Measurements from ENCODE around the gene GYG2. TPM values are rescaled to one million over a fixed set of nuclear protein-coding genes. Genes with fewer than 3 reads are reported as not detected.
"Not testable (repeated sequence)": the region's sequence is repeated elsewhere in the genome, so short reads cannot be mapped to it uniquely, and the experiment has no call there.

Gene GYG2
- total RNA-seq, 4 donors from 2014 or later = 3.2 to 9.6 (median 5.3) TPM

GRCh38 chrX:2811271-2811670 lies 17.5 kb upstream of the GYG2 start:
- no peak for TF ChIP-seq CTCF (IDR thresholded peaks at IDR 0.05)
- TF ChIP-seq EP300 (IDR thresholded peaks at IDR 0.05) = no peak
- TF ChIP-seq POLR2AphosphoS5 (IDR thresholded peaks at IDR 0.05) = no peak
- TF ChIP-seq POLR2A (IDR thresholded peaks at IDR 0.05) = no peak
- Histone ChIP-seq H3K9me3 (no peaks in the 10 kb centered on the region), H3K4me1 (no peaks in the 10 kb centered on the region), H3K27ac (no peak overlapping the region), H3K4me3 (no peak overlapping the region), H3K36me3 (no peaks in the 10 kb centered on the region), H3K27me3 (no peaks in the 10 kb centered on the region)
- 59% methylated on average over 5 of the region's 5 CpGs for WGBS
- peak in 1 of 2 donors; percentile 5 for DNase-seq (ENCODE audit: low spot score in 2 of 2)

GRCh38 chrX:2812161-2812907 lies 16.4 kb upstream of the GYG2 start:
- 18% methylated on average over 16 of the region's 16 CpGs for WGBS
- H3K4me1 ChIP-seq, H3K36me3 ChIP-seq, H3K4me3 ChIP-seq, H3K27me3 ChIP-seq, H3K9me3 ChIP-seq, H3K27ac ChIP-seq: not testable (repeated sequence)
- peak; percentile 29 to 82 for TF ChIP-seq CTCF (IDR thresholded peaks at IDR 0.05)
- DNase-seq (ENCODE audit: low spot score in 2 of 2) = peak in 1 of 2 donors; percentile 65

- no peak for TF ChIP-seq POLR2AphosphoS5 (IDR thresholded peaks at IDR 0.05)
- TF ChIP-seq EP300 (IDR thresholded peaks at IDR 0.05) = no peak
- no peak for TF ChIP-seq CTCF (IDR thresholded peaks at IDR 0.05)
- no peak for TF ChIP-seq POLR2A (IDR thresholded peaks at IDR 0.05)
- WGBS = 62% methylated on average over 2 of the region's 2 CpGs
- no peaks in the 10 kb centered on the region for H3K36me3 ChIP-seq
- H3K27ac ChIP-seq = no peak overlapping the region
- no peaks in the 10 kb centered on the region for H3K27me3 ChIP-seq
- no peaks in the 10 kb centered on the region for H3K9me3 ChIP-seq
- no peaks in the 10 kb centered on the region for H3K4me1 ChIP-seq
- H3K4me3 ChIP-seq = no peak overlapping the region
- no peak for DNase-seq (ENCODE audit: low spot score in 2 of 2)
Measured at GRCh38 chrX:2817036-2817435, 11.7 kb upstream of the GYG2 start.

GRCh38 chrX:2819345-2820135 lies 9.2 kb upstream of the GYG2 start:
- no peaks in the 10 kb centered on the region for H3K4me1 ChIP-seq
- TF ChIP-seq EP300 (IDR thresholded peaks at IDR 0.05) = no peak
- H3K9me3 ChIP-seq = no peaks in the 10 kb centered on the region
- H3K27ac ChIP-seq = no peak overlapping the region
- H3K36me3 ChIP-seq = no peaks in the 10 kb centered on the region
- no peaks in the 10 kb centered on the region for H3K27me3 ChIP-seq
- WGBS = 56% methylated on average over 9 of the region's 9 CpGs
- no peak overlapping the region for H3K4me3 ChIP-seq
- DNase-seq (ENCODE audit: low spot score in 2 of 2) = no peak

DNA sequence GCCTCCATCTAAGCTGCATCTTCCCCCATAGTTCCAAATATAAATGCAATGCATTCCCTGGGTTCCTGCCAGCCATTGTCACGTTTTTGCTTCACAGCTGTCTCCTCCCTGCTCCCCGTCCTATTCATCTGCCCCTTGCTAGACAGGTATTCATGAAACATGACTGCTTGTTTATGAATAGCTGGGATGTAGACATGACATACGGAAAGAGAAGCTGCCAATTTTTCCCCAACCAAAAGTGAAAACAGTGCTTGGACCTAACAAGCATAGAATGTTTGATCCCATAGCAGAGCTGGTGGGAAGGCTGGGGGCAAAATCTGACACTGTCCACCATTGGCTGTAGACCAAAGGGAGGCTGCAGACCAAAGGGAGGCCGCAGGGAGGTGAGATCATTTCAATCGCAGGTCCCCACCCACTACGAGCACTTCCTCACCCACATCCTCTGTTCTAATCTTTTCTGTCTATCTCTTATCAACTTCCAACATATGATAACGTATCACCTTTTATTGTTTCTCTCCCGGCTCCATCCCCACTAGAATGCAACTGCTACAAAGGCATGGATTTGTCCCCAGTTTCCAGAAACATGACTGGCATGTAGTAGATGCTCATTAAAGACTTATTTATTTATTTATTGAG lies 8.5 kb upstream of the GYG2 start:
- 43% methylated on average over 8 of the region's 8 CpGs for WGBS
- no peaks in the 10 kb centered on the region for H3K9me3 ChIP-seq
- TF ChIP-seq EP300 (IDR thresholded peaks at IDR 0.05) = no peak
- no peaks in the 10 kb centered on the region for H3K27me3 ChIP-seq
- H3K36me3 ChIP-seq = no peaks in the 10 kb centered on the region
- no peak overlapping the region for H3K4me3 ChIP-seq
- H3K4me1 ChIP-seq = no peaks in the 10 kb centered on the region
- DNase-seq (ENCODE audit: low spot score in 2 of 2) = no peak
- no peak overlapping the region for H3K27ac ChIP-seq

GRCh38 chrX:2823795-2824386 lies 4.8 kb upstream of the GYG2 start:
- Histone ChIP-seq H3K4me3 (no peak overlapping the region), H3K27me3 (no peaks in the 10 kb centered on the region), H3K27ac (no peak overlapping the region), H3K9me3 (no peaks in the 10 kb centered on the region), H3K36me3 (no peaks in the 10 kb centered on the region), H3K4me1 (peaks cover 4% of the 10 kb centered on the region)
- TF ChIP-seq POLR2AphosphoS5 (IDR thresholded peaks at IDR 0.05) (no peak), POLR2A (IDR thresholded peaks at IDR 0.05) (no peak), EP300 (IDR thresholded peaks at IDR 0.05) (no peak), CTCF (IDR thresholded peaks at IDR 0.05) (no peak)
- no peak for DNase-seq (ENCODE audit: low spot score in 2 of 2)
- 37% methylated on average over 13 of the region's 13 CpGs for WGBS
